Suprapubic skin (tissue), 4 donors: Measurements from ENCODE around the gene CDCA7L. TPM values are rescaled to one million over a fixed set of nuclear protein-coding genes. Genes with fewer than 3 reads are reported as not detected.

Experiments used
- DNase-seq, 2 donors: peaks; one replicate each; pipeline ENCODE4 v3.0.0-alpha.2; 2019; ENCODE audit warnings: low spot score in 2 of 2
- H3K27ac ChIP-seq: fragments of 200-600 bp; sonication (generic); one replicate; pipeline ENCODE4 v1.5.1; 2019
- H3K27me3 ChIP-seq: fragments of 200-600 bp; sonication (generic); one replicate; pipeline ENCODE4 v1.5.1; 2019
- H3K36me3 ChIP-seq: fragments of 200-600 bp; sonication (generic); one replicate; pipeline ENCODE4 v1.5.1; 2019
- H3K4me1 ChIP-seq: fragments of 200-600 bp; sonication (generic); one replicate; pipeline ENCODE4 v1.5.1; 2019
- H3K4me3 ChIP-seq: fragments of 200-600 bp; sonication (generic); one replicate; pipeline ENCODE4 v1.5.1; 2019; ENCODE audit warnings: mild to moderate bottlenecking
- H3K9me3 ChIP-seq: fragments of 200-600 bp; sonication (generic); one replicate; pipeline ENCODE4 v1.5.1; 2019
- EP300 ChIP-seq: sonication (generic); formaldehyde crosslinking; IDR thresholded peaks from one replicate; pipeline ENCODE4 v1.6.1; 2017; ENCODE audit warnings: antibody characterized with exemption
- POLR2A ChIP-seq, 2 donors: fragments of 450-650 bp; IDR thresholded peaks; one replicate each; pipeline ENCODE4 v1.6.1; 2017; ENCODE audit warnings: antibody characterized with exemption in 2 of 2, mild to moderate bottlenecking in 2 of 2, moderate library complexity in 2 of 2
- POLR2AphosphoS5 ChIP-seq, 3 donors: sonication (generic); formaldehyde crosslinking; IDR thresholded peaks; one replicate each; pipeline ENCODE4 v1.6.1; 2017; ENCODE audit warnings: antibody characterized with exemption in 3 of 3
- WGBS: methylation state at CpG from one replicate; pipeline ENCODE4 v1.1.5; 2018; 5-methylcytosine and 5-hydroxymethylcytosine counted together
- total RNA-seq, 4 donors: library from RNA; depleted of rRNA; stranded (reverse); fragments of >200 nt; gene quantifications; one replicate each; pipeline ENCODE4 v1.1.0, GENCODE V29; 2016
- TF ChIP-seq, protein P1 (sequence below), 2 donors: fragments of 200-600 bp in 1 of 2; fragments of 450-650 bp in 1 of 2; sonication (generic) in 1 of 2; IDR thresholded peaks; one replicate each; pipeline ENCODE4 v1.5.1; 2016 to 2019; ENCODE audit warnings: antibody characterized with exemption in 2 of 2, mild to moderate bottlenecking in 1 of 2, moderate library complexity in 1 of 2

The CDCA7L gene
- total RNA-seq, 4 donors from 2014 or later, result 26.2 to 138 (median 44.0) TPM

DNA sequence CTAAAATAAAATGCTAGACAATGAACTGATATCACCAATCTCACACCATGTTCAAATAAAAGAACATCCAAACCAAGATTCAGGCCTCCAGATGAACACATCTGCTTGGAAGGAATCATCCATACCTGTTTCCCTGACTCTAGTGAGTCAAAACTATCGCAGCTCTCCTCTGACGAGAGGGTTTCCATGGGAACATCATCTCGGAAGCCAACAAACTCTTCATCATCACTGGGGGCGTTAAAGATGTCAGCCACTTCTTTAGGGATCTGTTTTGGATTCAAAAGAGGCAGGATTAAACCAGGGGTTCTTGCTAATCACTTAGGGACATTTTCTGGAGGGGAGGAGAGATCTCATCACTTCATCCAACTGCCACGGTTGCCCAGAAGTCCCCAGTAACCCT, 29.1 kb downstream of the CDCA7L start:
- H3K4me1 ChIP-seq, result peaks cover 17% of the 10 kb centered on the region
- H3K9me3 ChIP-seq, result no peaks in the 10 kb centered on the region
- TF ChIP-seq EP300, result no peak
- TF ChIP-seq, protein P1, sequence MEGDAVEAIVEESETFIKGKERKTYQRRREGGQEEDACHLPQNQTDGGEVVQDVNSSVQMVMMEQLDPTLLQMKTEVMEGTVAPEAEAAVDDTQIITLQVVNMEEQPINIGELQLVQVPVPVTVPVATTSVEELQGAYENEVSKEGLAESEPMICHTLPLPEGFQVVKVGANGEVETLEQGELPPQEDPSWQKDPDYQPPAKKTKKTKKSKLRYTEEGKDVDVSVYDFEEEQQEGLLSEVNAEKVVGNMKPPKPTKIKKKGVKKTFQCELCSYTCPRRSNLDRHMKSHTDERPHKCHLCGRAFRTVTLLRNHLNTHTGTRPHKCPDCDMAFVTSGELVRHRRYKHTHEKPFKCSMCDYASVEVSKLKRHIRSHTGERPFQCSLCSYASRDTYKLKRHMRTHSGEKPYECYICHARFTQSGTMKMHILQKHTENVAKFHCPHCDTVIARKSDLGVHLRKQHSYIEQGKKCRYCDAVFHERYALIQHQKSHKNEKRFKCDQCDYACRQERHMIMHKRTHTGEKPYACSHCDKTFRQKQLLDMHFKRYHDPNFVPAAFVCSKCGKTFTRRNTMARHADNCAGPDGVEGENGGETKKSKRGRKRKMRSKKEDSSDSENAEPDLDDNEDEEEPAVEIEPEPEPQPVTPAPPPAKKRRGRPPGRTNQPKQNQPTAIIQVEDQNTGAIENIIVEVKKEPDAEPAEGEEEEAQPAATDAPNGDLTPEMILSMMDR (IDR thresholded peaks at IDR 0.05), result no peak
- no peak for TF ChIP-seq POLR2A (IDR thresholded peaks at IDR 0.05)
- TF ChIP-seq POLR2AphosphoS5 (IDR thresholded peaks at IDR 0.05), result no peak
- WGBS, result 83% methylated on average over 5 of the region's 5 CpGs
- peaks cover 11% of the 10 kb centered on the region for H3K36me3 ChIP-seq
- DNase-seq, result no peak
- no peak overlapping the region for H3K27ac ChIP-seq
- H3K4me3 ChIP-seq, result no peak overlapping the region
- H3K27me3 ChIP-seq, result no peaks in the 10 kb centered on the region

DNA sequence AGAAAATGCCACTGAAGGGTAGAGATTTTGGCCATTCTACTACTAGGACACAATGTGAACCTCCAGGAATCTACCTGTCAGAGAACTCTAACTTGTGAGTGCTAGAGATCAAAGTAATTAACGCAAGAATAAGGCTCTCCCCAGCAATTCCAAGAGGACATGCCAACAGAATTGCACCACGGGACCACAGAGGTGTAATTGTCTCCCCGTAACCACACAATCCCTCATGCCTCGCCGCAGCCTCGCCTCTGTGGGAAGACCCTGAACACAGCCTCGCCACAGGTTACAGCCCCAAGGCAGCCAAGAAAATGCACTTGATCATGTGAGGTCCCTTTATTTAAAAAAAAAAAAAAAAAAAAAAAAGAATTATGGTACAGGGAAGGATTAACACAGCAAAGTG, 29.5 kb downstream of the CDCA7L start:
- H3K27me3 ChIP-seq, result no peaks in the 10 kb centered on the region
- no peaks in the 10 kb centered on the region for H3K9me3 ChIP-seq
- H3K4me1 ChIP-seq, result peaks cover 17% of the 10 kb centered on the region
- no peak overlapping the region for H3K27ac ChIP-seq
- 80% methylated on average over 7 of the region's 7 CpGs for WGBS
- H3K4me3 ChIP-seq, result no peak overlapping the region
- TF ChIP-seq POLR2A (IDR thresholded peaks at IDR 0.05), result no peak
- no peak for TF ChIP-seq EP300
- TF ChIP-seq POLR2AphosphoS5 (IDR thresholded peaks at IDR 0.05), result no peak
- TF ChIP-seq, protein P1 (IDR thresholded peaks at IDR 0.05), result no peak
- DNase-seq, result no peak
- peaks cover 11% of the 10 kb centered on the region for H3K36me3 ChIP-seq

DNA sequence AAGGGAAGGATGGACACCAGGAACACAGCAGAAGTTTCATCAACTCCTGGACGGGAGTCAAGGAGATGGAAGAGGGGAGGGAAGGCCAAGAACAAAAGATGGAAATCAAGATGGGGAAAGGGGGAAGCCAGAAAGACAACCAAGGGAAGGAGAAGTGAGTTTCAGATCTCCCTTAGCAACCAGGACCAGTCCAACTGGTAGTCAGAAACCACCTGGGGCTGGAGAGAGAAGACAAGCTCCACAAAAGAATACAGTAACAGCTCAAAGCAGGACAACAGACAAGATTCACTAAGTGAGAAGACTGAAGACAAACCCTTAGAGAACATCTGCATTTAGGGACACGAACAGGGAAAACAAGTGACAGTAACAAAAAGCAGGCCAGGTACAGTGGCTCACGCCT, 30.6 kb downstream of the CDCA7L start:
- 72% methylated on average over 3 of the region's 3 CpGs for WGBS

DNA sequence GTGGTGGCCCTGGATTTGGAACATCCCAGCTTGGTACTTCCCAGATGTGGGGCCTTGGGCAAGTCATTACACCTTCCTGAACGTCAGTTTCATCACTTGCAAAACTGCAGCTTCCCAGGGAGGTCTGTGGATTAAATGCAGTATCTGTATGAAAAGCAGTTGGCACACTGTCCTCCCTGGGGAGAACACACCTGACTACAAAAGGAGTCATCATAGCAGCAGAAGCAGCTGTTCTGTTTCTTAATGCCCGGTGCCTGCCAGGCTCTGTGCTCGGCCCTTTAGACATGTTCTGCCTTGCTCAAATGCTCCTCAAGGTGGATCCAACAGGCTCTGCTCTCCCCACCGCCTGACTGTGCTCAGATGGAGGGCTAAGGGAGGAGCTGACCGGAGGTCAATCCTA, 31.0 kb downstream of the CDCA7L start:
- H3K27ac ChIP-seq, result no peak overlapping the region
- WGBS, result 66% methylated on average over 5 of the region's 5 CpGs

More for the DNA sequence above, 30.6 kb downstream of the CDCA7L start:
- Histone ChIP-seq H3K9me3 (no peaks in the 10 kb centered on the region), H3K27ac (no peak overlapping the region), H3K36me3 (peaks cover 11% of the 10 kb centered on the region), H3K4me1 (peaks cover 17% of the 10 kb centered on the region), H3K4me3 (no peak overlapping the region), H3K27me3 (no peaks in the 10 kb centered on the region)
- no peak for DNase-seq
- TF ChIP-seq, protein P1 (IDR thresholded peaks at IDR 0.05), result no peak
- TF ChIP-seq EP300 (no peak), POLR2A (IDR thresholded peaks at IDR 0.05) (no peak), POLR2AphosphoS5 (IDR thresholded peaks at IDR 0.05) (no peak)

DNA sequence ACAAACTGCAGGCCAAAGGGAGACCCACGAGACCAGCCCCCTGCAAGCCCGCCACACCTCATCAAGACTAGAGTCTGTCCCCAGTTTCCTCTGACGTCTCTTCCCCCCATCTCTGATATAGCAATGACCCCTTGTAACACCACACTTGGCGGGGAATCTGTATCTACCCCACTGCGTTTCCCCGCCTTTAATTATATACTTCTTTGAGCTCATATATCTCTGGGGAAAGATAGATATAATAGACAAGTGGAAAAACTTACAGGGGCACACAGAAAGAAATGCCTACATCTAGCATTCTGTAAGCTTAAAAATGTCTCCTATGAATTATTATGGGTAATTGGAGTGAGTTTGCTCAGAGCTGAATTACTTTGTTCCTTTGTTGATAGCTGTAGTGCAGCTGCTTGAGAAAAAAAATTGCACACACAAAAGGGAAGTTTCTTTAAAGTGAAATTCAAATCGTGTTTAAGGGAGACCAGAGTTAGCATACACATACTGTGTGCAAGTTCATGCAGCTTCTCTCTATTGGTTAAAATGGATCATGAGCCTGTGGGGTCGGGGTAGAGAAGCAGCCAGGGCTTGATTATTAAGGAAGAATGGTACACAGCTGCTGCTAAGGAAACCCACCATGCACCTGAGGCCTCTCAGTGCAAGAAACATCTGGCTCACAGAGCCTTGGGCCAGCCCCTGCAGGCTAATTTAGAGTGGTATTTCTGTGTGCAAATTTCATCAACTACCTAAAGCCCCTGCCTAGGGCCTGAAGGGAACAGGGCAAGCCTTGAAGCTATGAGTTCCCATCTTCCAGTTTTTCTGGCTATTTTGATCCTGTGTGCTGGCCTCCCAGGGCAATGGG, 32.5 kb downstream of the CDCA7L start:
- peaks cover 17% of the 10 kb centered on the region for H3K4me1 ChIP-seq
- 77% methylated on average over 8 of the region's 8 CpGs for whole genome bisulfite sequencing
- DNase-seq, result no peak

More for the DNA sequence above, 31.0 kb downstream of the CDCA7L start:
- no peaks in the 10 kb centered on the region for H3K27me3 ChIP-seq
- H3K4me1 ChIP-seq, result peaks cover 17% of the 10 kb centered on the region
- no peak overlapping the region for H3K4me3 ChIP-seq
- H3K9me3 ChIP-seq, result no peaks in the 10 kb centered on the region
- TF ChIP-seq POLR2A (IDR thresholded peaks at IDR 0.05) (no peak), POLR2AphosphoS5 (IDR thresholded peaks at IDR 0.05) (no peak), EP300 (no peak)
- TF ChIP-seq, protein P1 (IDR thresholded peaks at IDR 0.05), result no peak
- peaks cover 11% of the 10 kb centered on the region for H3K36me3 ChIP-seq
- DNase-seq, result no peak

More for the DNA sequence above, 32.5 kb downstream of the CDCA7L start:
- TF ChIP-seq EP300, result no peak
- TF ChIP-seq, protein P1 (IDR thresholded peaks at IDR 0.05), result no peak
- no peak for TF ChIP-seq POLR2A (IDR thresholded peaks at IDR 0.05)
- no peak for TF ChIP-seq POLR2AphosphoS5 (IDR thresholded peaks at IDR 0.05)
- H3K9me3 ChIP-seq, result no peaks in the 10 kb centered on the region
- no peak overlapping the region for H3K27ac ChIP-seq
- no peak overlapping the region for H3K4me3 ChIP-seq
- no peaks in the 10 kb centered on the region for H3K27me3 ChIP-seq
- peaks cover 22% of the 10 kb centered on the region for H3K36me3 ChIP-seq
